Liver (tissue), 9 donors: ENCODE measurements around the gene ZFYVE26. TPM values are rescaled to one million over a fixed set of nuclear protein-coding genes. Genes with fewer than 3 reads are reported as not detected.

ENCODE experiments used
- DNase-seq: peaks from one replicate; pipeline ENCODE4 v3.0.0-alpha.2; 2017; ENCODE audit warnings: low spot score
- H3K27ac ChIP-seq, 2 donors: one replicate each; pipeline ENCODE4 v1.7.0; 2013; ENCODE audit warnings: inconsistent platforms in 2 of 2, low read length in 2 of 2, control low read depth in 1 of 2, low read depth in 1 of 2, mild to moderate bottlenecking in 1 of 2
- H3K27me3 ChIP-seq, 4 donors: one replicate each; pipeline versions ENCODE4 v1.6.1 to v1.7.0; 2013; ENCODE audit warnings: low read length in 3 of 4, inconsistent platforms in 1 of 4, mild to moderate bottlenecking in 1 of 4, moderate library complexity in 1 of 4; ENCODE audit not compliant: control insufficient read depth in 4 of 4, insufficient read depth in 4 of 4
- H3K36me3 ChIP-seq, 4 donors: one replicate each; pipeline versions ENCODE4 v1.6.1 to v1.7.0; 2013; ENCODE audit warnings: low read length in 3 of 4, mild to moderate bottlenecking in 3 of 4, low read depth in 1 of 4, moderate library complexity in 1 of 4; ENCODE audit not compliant: control insufficient read depth in 4 of 4, insufficient read depth in 3 of 4
- H3K4me1 ChIP-seq, 4 donors: one replicate each; pipeline versions ENCODE4 v1.6.1 to v1.7.0; 2013; ENCODE audit warnings: low read length in 3 of 4, mild to moderate bottlenecking in 3 of 4, moderate library complexity in 1 of 4; ENCODE audit not compliant: control insufficient read depth in 4 of 4, insufficient read depth in 4 of 4
- H3K4me3 ChIP-seq, 3 donors: one replicate each; pipeline versions ENCODE4 v1.6.1 to v1.7.0; 2013; ENCODE audit warnings: low read length in 3 of 3, control low read depth in 1 of 3, low read depth in 1 of 3, mild to moderate bottlenecking in 1 of 3
- H3K9ac ChIP-seq, 2 donors: one replicate each; pipeline ENCODE4 v1.7.0; 2013; ENCODE audit warnings: low read length in 2 of 2, mild to moderate bottlenecking in 2 of 2, moderate library complexity in 2 of 2, control low read depth in 1 of 2, low read depth in 1 of 2
- H3K9me3 ChIP-seq, 4 donors: one replicate each; pipeline versions ENCODE4 v1.6.1 to v1.7.0; 2013; ENCODE audit warnings: low read length in 3 of 4; ENCODE audit not compliant: control insufficient read depth in 4 of 4
- EGR1 ChIP-seq, 2 donors: IDR thresholded peaks; 2 replicates each; pipeline ENCODE4 v1.6.1; 2016 to 2018; ENCODE audit warnings: antibody characterized with exemption in 2 of 2, low read depth in 2 of 2
- FOXA1 ChIP-seq: IDR thresholded peaks from 2 replicates; pipeline ENCODE4 v1.6.1; 2016; ENCODE audit warnings: antibody characterized with exemption
- GABPA ChIP-seq, 2 donors: IDR thresholded peaks in 1 of 2; conservative IDR thresholded peaks in 1 of 2; 2 replicates each; pipeline ENCODE4 v1.6.1; 2016; ENCODE audit warnings: antibody characterized with exemption in 2 of 2, mild to moderate bottlenecking in 1 of 2, moderate library complexity in 1 of 2
- HNF4A ChIP-seq, 2 donors: conservative IDR thresholded peaks; 2 replicates each; pipeline ENCODE4 v1.6.1; 2016; ENCODE audit warnings: antibody characterized with exemption in 2 of 2, mild to moderate bottlenecking in 2 of 2
- HNF4G ChIP-seq: IDR thresholded peaks from 2 replicates; pipeline ENCODE4 v1.6.1; 2016; ENCODE audit warnings: antibody characterized with exemption
- JUND ChIP-seq, 2 donors: IDR thresholded peaks; 2 replicates each; pipeline ENCODE4 v1.6.1; 2016; ENCODE audit warnings: antibody characterized with exemption in 2 of 2
- NR2F2 ChIP-seq: IDR thresholded peaks from 2 replicates; pipeline ENCODE4 v1.6.1; 2016; ENCODE audit warnings: antibody characterized with exemption
- SP1 ChIP-seq: IDR thresholded peaks from 2 replicates; pipeline ENCODE4 v1.6.1; 2018; ENCODE audit warnings: antibody characterized with exemption, mild to moderate bottlenecking
- TAF1 ChIP-seq: conservative IDR thresholded peaks from 2 replicates; pipeline ENCODE4 v1.6.1; 2016; ENCODE audit warnings: antibody characterized with exemption, mild to moderate bottlenecking
- YY1 ChIP-seq: IDR thresholded peaks from 2 replicates; pipeline ENCODE4 v1.6.1; 2016; ENCODE audit warnings: antibody characterized with exemption, mild to moderate bottlenecking
- WGBS: extraction: QIAGEN DNeasy Blood & Tissue Kit; methylation state at CpG from one replicate; pipeline ENCODE4 v1.1.7; 2013; 5-methylcytosine and 5-hydroxymethylcytosine counted together
- polyA plus RNA-seq, 2 donors: library from polyadenylated mRNA; stranded (reverse) in 1 of 2; unstranded in 1 of 2; fragments of 200-250 nt in 1 of 2; fragments of >200 nt in 1 of 2; fragmentation: Nextera tagmentation in 1 of 2; extraction: Ambion mirVana in 1 of 2; gene quantifications; one replicate each; pipeline versions ENCODE4 v1.2.1 to v1.2.3, GENCODE V29; 2013 to 2015
- total RNA-seq, 2 donors: library from RNA; depleted of rRNA; stranded (reverse); fragments of >200 nt; gene quantifications; one replicate each; pipeline ENCODE4 v1.2.3, GENCODE V29; 2014
- TF ChIP-seq, protein P1 (sequence below): IDR thresholded peaks from 2 replicates; pipeline ENCODE4 v1.6.1; 2016; ENCODE audit warnings: antibody characterized with exemption
- TF ChIP-seq, protein P2 (sequence below): IDR thresholded peaks from 2 replicates; pipeline ENCODE4 v1.6.1; 2016; ENCODE audit warnings: antibody characterized with exemption
- donor health status: healthy.
- donor health status: healthy.
- donor health status: healthy.
- donor health status: healthy.
- donor health status: healthy.

The ZFYVE26 gene
- total and polyA plus RNA-seq, 4 donors = 2.4 to 17.2 (median 7.7) TPM

DNA sequence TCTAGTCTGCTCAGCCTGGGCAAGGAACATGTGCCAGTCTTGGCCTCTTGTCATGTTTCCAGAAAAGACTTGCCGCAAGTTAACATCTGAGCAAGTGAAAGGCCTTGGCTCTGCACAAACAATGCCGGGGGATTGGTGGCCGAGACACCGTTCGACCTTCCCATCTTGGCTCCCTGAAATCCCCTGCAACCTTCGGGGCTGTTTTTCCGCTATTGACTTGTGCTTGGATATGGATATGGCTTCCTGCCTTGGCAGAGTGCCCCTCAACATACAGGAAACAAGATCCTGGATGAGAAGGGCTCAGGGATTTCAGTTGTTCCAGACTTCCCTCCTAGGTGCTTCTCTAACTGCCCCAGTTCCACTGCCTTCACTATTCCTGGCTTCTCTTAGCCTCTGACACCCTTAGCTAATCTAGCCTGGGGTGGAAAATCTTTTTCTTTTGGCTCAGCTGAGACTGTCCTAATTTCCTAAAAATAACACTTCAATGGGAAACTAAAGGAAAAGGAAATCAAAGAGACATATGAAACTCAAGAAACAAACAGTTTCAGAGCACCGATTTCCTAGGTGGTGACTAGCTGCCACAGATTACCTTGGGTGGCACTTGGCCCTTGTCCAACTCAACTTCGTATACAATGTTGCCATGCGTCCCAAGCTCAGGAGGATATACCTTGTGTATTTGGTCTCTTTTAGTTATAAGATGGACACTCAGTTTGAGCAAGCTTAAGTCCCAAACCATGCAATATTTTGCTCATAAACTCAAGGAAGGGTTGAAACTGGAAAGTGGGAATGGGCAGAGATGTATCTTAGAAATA lies 80.8 kb downstream of the ZFYVE26 start:
- 83% methylated on average over 10 of the region's 10 CpGs for WGBS
- Histone ChIP-seq H3K9ac (no peak overlapping the region), H3K27me3 (no peaks in the 10 kb centered on the region), H3K36me3 (no peaks in the 10 kb centered on the region), H3K27ac (no peak overlapping the region), H3K4me3 (no peak overlapping the region), H3K9me3 (no peaks in the 10 kb centered on the region), H3K4me1 (peaks cover 0 to 8% (median 3%) of the 10 kb centered on the region in 4 donors)
- TF ChIP-seq TAF1 (no peak), JUND (IDR thresholded peaks at IDR 0.05) (no peak)
- DNase-seq = no peak

DNA sequence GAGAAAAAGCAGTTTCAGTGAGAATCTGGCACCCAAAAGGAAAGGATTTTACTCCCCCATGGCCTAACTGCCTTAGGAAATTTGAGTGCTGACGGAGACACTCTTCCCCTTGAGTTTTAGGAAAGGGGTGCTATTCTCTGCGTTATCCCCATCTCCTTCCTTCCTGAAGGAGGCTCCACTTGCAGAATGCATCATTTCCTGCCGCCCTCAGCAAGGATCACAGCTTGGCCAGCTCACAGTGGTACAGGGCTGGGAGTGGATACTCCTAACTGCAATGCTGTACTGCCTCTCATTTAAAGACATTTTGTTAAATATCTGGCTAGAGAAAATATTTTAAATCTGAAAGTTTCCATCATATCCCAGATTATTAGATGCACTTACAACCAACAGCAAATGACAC lies 81.7 kb downstream of the ZFYVE26 start:
- no peak for DNase-seq
- Histone ChIP-seq H3K4me1 (peaks cover under 1 to 10% (median 3%) of the 10 kb centered on the region in 4 donors), H3K27me3 (no peaks in the 10 kb centered on the region), H3K9ac (no peak overlapping the region), H3K27ac (no peak overlapping the region), H3K4me3 (no peak overlapping the region), H3K9me3 (no peaks in the 10 kb centered on the region), H3K36me3 (no peaks in the 10 kb centered on the region)
- WGBS = 80% methylated on average over 3 of the region's 3 CpGs
- TF ChIP-seq HNF4G (no peak), FOXA1 (no peak)

DNA sequence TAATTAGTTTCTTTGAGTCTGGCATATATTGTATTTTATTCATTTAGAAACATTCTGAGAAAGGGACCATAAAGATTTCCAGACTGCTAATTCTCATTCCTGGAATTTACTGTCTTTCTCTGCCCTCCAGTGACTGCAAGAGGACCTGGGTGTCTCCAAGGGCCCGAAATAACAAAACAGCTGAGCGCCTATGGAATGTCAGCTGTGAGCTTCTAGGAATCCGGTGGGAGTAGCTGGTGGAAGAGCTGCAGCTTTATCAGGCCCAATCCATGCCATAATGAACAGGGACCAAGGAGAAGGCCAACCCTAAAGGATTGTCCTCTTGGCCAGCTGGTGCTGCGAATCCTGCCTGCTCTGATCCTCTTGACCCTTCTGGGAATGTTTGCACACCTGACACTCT lies 82.8 kb downstream of the ZFYVE26 start:
- H3K27ac ChIP-seq = no peak overlapping the region
- no peak for DNase-seq

More for the DNA sequence above, 82.8 kb downstream of the ZFYVE26 start:
- H3K9ac ChIP-seq = no peak overlapping the region
- TF ChIP-seq HNF4A (conservative IDR thresholded peaks at IDR 0.05) (no peak), NR2F2 (no peak), YY1 (no peak), SP1 (no peak), EGR1 (IDR thresholded peaks at IDR 0.05; ENCODE audit: low read depth in 2 of 2) (no peak), JUND (IDR thresholded peaks at IDR 0.05) (no peak), GABPA (IDR thresholded peaks at IDR 0.05 in 1 of 2, conservative IDR thresholded peaks at IDR 0.05 in 1 of 2) (no peak), HNF4G (no peak), TAF1 (no peak), FOXA1 (no peak)
- TF ChIP-seq, protein P1, sequence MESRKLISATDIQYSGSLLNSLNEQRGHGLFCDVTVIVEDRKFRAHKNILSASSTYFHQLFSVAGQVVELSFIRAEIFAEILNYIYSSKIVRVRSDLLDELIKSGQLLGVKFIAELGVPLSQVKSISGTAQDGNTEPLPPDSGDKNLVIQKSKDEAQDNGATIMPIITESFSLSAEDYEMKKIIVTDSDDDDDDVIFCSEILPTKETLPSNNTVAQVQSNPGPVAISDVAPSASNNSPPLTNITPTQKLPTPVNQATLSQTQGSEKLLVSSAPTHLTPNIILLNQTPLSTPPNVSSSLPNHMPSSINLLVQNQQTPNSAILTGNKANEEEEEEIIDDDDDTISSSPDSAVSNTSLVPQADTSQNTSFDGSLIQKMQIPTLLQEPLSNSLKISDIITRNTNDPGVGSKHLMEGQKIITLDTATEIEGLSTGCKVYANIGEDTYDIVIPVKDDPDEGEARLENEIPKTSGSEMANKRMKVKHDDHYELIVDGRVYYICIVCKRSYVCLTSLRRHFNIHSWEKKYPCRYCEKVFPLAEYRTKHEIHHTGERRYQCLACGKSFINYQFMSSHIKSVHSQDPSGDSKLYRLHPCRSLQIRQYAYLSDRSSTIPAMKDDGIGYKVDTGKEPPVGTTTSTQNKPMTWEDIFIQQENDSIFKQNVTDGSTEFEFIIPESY = no peak
- TF ChIP-seq, protein P2, sequence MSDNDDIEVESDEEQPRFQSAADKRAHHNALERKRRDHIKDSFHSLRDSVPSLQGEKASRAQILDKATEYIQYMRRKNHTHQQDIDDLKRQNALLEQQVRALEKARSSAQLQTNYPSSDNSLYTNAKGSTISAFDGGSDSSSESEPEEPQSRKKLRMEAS = no peak
- peaks cover under 1 to 12% (median 10%) of the 10 kb centered on the region in 4 donors for H3K4me1 ChIP-seq
- no peak overlapping the region for H3K4me3 ChIP-seq
- H3K36me3 ChIP-seq = no peaks in the 10 kb centered on the region
- WGBS = 96% methylated on average over 4 of the region's 4 CpGs
- H3K9me3 ChIP-seq = no peaks in the 10 kb centered on the region
- H3K27me3 ChIP-seq = no peaks in the 10 kb centered on the region
